Ovary (tissue), 3 donors: ENCODE measurements around the gene SMPX.

Source experiments
- CTCF ChIP-seq, 3 donors: fragments of 450-650 bp in 2 of 3; fragments of 200-600 bp in 1 of 3; IDR thresholded peaks; one replicate each; pipeline versions ENCODE4 v1.5.1 to v1.8.0; 2016 to 2022; ENCODE audit warnings: antibody characterized with exemption in 3 of 3, mild to moderate bottlenecking in 1 of 3
- POLR2A ChIP-seq: fragments of 450-650 bp; IDR thresholded peaks from one replicate; pipeline ENCODE4 v1.6.1; 2017; ENCODE audit warnings: antibody characterized with exemption, mild to moderate bottlenecking, moderate library complexity
- donor health status: DM: no; HTN: no; CAD: no.

- TF ChIP-seq POLR2A (no peak), CTCF (IDR thresholded peaks at IDR 0.05) (no peak)
Observed at GRCh38 chrX:21674430-21675186, 83.3 kb downstream of the SMPX start.
